Thyroid gland (tissue), 4 donors: ENCODE measurements around the gene ARMC2. TPM values are rescaled to one million over a fixed set of nuclear protein-coding genes. Genes with fewer than 3 reads are reported as not detected.
"Not testable (repeated sequence)": the region's sequence is repeated elsewhere in the genome, so short reads cannot be mapped to it uniquely, and the experiment has no call there.

Experiments used
- DNase-seq, 2 donors: peaks; one replicate each; pipeline ENCODE4 v3.0.0-alpha.2; 2019
- H3K27ac ChIP-seq, 3 donors: fragments of 200-600 bp; sonication (generic); 1 replicate in 2 of 3; 2 replicates in 1 of 3; pipeline ENCODE4 v1.5.1; 2016 to 2019; ENCODE audit warnings: mild to moderate bottlenecking in 1 of 3, moderate library complexity in 1 of 3
- H3K27me3 ChIP-seq: fragments of 200-600 bp; sonication (generic); one replicate; pipeline ENCODE4 v1.5.1; 2019
- H3K36me3 ChIP-seq, 2 donors: fragments of 200-600 bp; sonication (generic); one replicate each; pipeline ENCODE4 v1.5.1; 2016 to 2019
- H3K4me1 ChIP-seq, 2 donors: fragments of 200-600 bp; sonication (generic); one replicate each; pipeline ENCODE4 v1.5.1; 2017 to 2019
- H3K4me3 ChIP-seq, 3 donors: fragments of 200-600 bp; sonication (generic); replicated peaks in 1 of 3; 1 replicate in 2 of 3; 2 replicates in 1 of 3; pipeline ENCODE4 v1.5.1; 2016; ENCODE audit warnings: mild to moderate bottlenecking in 1 of 3
- H3K9me3 ChIP-seq: fragments of 200-600 bp; sonication (generic); one replicate; pipeline ENCODE4 v1.5.1; 2017
- CTCF ChIP-seq, 6 experiments: fragments of 200-600 bp in 3 of 6; fragments of 450-650 bp in 3 of 6; sonication (generic) in 3 of 6; IDR thresholded peaks; one replicate each; pipeline ENCODE4 v1.5.1; 2016 to 2019; ENCODE audit warnings: antibody characterized with exemption in 6 of 6, mild to moderate bottlenecking in 2 of 6, inconsistent platforms in 1 of 6, moderate library complexity in 1 of 6
- POLR2A ChIP-seq, 2 donors: fragments of 450-650 bp; IDR thresholded peaks; one replicate each; pipeline ENCODE4 v1.6.1; 2017; ENCODE audit warnings: antibody characterized with exemption in 2 of 2, mild to moderate bottlenecking in 2 of 2, moderate library complexity in 1 of 2
- WGBS, 2 donors: methylation state at CpG; one replicate each; pipeline ENCODE4 v1.1.5; 2017; 5-methylcytosine and 5-hydroxymethylcytosine counted together
- intact Hi-C: fragments of 100-400 bp; cut with DNase I; formaldehyde crosslinking; loops from one replicate; pipeline ENCODE4 v1.15.1; 2023
- total RNA-seq, 4 donors: library from RNA; depleted of rRNA; stranded (reverse); fragments of >200 nt; gene quantifications; one replicate each; pipeline ENCODE4 v1.2.3, GENCODE V29; 2016

The ARMC2 gene
- total RNA-seq, 4 donors from 2014 or later: 5.2 to 9.3 (median 6.9) TPM

DNA sequence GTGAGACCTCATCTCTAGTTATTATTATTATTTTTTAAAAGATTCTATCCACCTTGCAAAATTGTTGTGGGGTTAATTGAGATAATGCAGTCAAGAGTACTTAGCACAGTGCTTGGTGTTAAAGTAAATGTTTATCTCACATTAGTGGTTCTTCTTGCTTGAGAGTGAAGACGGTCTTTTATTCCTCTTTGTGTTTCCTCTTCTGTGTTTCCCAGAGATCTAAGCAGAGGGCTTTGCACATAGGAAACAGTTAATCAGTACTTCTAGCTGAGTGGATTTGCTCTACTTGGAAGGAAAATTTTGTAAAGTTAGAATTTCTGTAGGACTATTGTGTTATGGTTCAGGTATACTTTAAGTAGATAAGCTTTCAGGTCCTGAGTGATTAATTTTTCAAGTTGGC lies 3.5 kb downstream of the ARMC2 start:
- no peak for DNase-seq
- 86 to 97% methylated on average over 1 of the region's 1 CpG for WGBS, 2 donors
- Histone ChIP-seq H3K27ac (no peak overlapping the region), H3K36me3 (peaks cover 6 to 15% of the 10 kb centered on the region in 2 donors), H3K4me3 (no peak overlapping the region), H3K27me3 (no peaks in the 10 kb centered on the region), H3K9me3 (no peaks in the 10 kb centered on the region), H3K4me1 (peaks cover 0 to 10% of the 10 kb centered on the region in 2 donors)
- intact Hi-C loops: no loop called here
- TF ChIP-seq POLR2A (IDR thresholded peaks at IDR 0.05) (no peak), CTCF (IDR thresholded peaks at IDR 0.05) (no peak)

GRCh38 chr6:108853077-108853476 lies 4.9 kb downstream of the ARMC2 start:
- Histone ChIP-seq H3K4me3 (no peak overlapping the region), H3K36me3 (peaks cover 8 to 28% of the 10 kb centered on the region in 2 donors), H3K4me1 (peaks cover 0 to 6% of the 10 kb centered on the region in 2 donors), H3K27me3 (no peaks in the 10 kb centered on the region), H3K27ac (no peak overlapping the region), H3K9me3 (no peaks in the 10 kb centered on the region)
- DNase-seq: no peak
- intact Hi-C loops: no loop called here
- no peak for TF ChIP-seq POLR2A (IDR thresholded peaks at IDR 0.05)
- no peak for TF ChIP-seq CTCF (IDR thresholded peaks at IDR 0.05)

- Histone ChIP-seq H3K27me3 (no peaks in the 10 kb centered on the region), H3K36me3 (peaks cover 0 to 9% of the 10 kb centered on the region in 2 donors), H3K4me1 (no peaks in the 10 kb centered on the region), H3K4me3 (no peak overlapping the region), H3K9me3 (no peaks in the 10 kb centered on the region), H3K27ac (no peak overlapping the region)
- TF ChIP-seq CTCF (IDR thresholded peaks at IDR 0.05) (no peak), POLR2A (IDR thresholded peaks at IDR 0.05) (no peak)
- DNase-seq: no peak
- WGBS, 2 donors: 87 to 88% methylated on average over 4 of the region's 4 CpGs
- intact Hi-C loops: no loop called here
These were observed 14.4 kb downstream of the ARMC2 start for GRCh38 chr6:108862479-108863191.

DNA sequence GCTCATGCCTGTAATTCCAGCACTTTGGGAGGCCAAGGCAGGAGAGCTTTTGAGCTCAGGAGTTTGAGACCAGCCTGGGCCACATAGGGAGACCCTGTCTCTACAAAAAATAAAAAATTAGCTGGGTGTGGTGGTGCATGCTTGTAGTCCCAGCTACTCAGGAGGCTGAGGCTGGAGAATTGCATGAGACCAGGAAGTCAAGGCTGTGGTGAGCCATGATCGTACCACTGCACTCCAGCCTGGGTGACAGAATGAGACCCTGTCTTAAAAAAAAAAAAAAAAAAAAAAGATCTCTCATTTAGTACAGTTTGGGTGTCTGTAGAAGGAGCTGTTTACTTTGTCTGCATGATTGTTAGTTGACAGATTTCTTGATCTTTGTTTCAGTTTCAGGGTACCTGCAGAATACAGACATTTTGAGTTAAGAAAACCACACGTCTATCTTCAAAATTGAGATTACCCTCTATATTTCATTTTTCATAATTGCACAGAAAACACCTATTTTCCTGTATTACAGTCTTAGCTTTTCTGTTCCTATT lies 17.6 kb downstream of the ARMC2 start:
- H3K27me3 ChIP-seq, H3K4me1 ChIP-seq: not testable (repeated sequence)
- WGBS, 2 donors: 91 to 96% methylated on average over 2 of the region's 2 CpGs

DNA sequence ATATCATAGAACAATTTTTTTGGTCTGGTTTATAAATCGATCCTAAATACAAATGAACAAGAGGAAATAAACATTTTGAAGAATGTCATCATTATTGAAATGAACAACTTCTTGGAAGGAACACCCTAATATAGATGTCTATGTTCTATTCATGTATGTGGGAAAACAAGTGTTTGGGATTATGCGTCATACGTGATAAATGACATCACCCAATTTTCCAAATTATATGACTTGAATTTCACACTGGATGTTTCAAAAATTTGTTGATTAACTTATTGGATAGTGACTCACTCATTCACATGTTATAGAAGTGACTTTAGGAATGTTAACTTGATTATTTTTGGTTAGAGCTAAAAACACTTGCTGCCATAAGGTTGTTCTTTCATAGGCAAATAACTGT lies 18.6 kb downstream of the ARMC2 start:
- Histone ChIP-seq H3K4me1 (peaks cover 6 to 10% of the 10 kb centered on the region in 2 donors), H3K27ac (no peak overlapping the region), H3K9me3 (no peaks in the 10 kb centered on the region), H3K36me3 (no peaks in the 10 kb centered on the region), H3K27me3 (no peaks in the 10 kb centered on the region), H3K4me3 (no peak overlapping the region)
- TF ChIP-seq CTCF (IDR thresholded peaks at IDR 0.05) (no peak), POLR2A (IDR thresholded peaks at IDR 0.05) (no peak)
- no peak for DNase-seq
- 97% methylated on average over 3 of the region's 3 CpGs for WGBS, 2 donors
- intact Hi-C loops: no loop called here

More for the DNA sequence above, 17.6 kb downstream of the ARMC2 start:
- H3K4me3 ChIP-seq, H3K27ac ChIP-seq, H3K9me3 ChIP-seq, H3K36me3 ChIP-seq, DNase-seq, intact Hi-C loops: not testable (repeated sequence)
